A549 (cell line): ENCODE measurements around the gene ARPC1B. TPM values are rescaled to one million over a fixed set of nuclear protein-coding genes. Genes with fewer than 3 reads are reported as not detected.
"Not testable (repeated sequence)": the region's sequence is repeated elsewhere in the genome, so short reads cannot be mapped to it uniquely, and the experiment has no call there.

Experiments used
- ATAC-seq, 2 experiments: fragments of 200-7000 bp in 1 of 2; fragments of >200 bp in 1 of 2; cut with Nextera tagmentation in 1 of 2; cut with Tn5 transposase in 1 of 2; 3 replicates each; pipeline versions ENCODE4 v1.8.0 to v1.9.1; 2018 to 2020; ENCODE audit warnings: mild to moderate bottlenecking in 1 of 2, moderate library complexity in 1 of 2
- CTCF ChIA-PET: fragments of 300-600 bp; sonication (Branson Sonifier 250); formaldehyde crosslinking; extraction: SDS; loops from one replicate; lab custom pipeline; 2021; ENCODE audit warnings: antibody characterized with exemption, inconsistent platforms; lab: Yijun Ruan, JAX
- POLR2A ChIA-PET: fragments of 350-600 bp; formaldehyde crosslinking; extraction: SDS; loops from one replicate; lab custom pipeline; 2021; ENCODE audit warnings: antibody characterized with exemption, inconsistent platforms; lab: Yijun Ruan, JAX
- DNase-seq, 2 experiments: peaks; one replicate each; pipeline versions ENCODE4 v3.0.0 to v3.0.0-alpha.2; 2011 to 2016; ENCODE audit warnings: low read depth in 1 of 2, low spot score in 1 of 2
- FAIRE-seq: peaks from 2 replicates; lab custom pipeline; 2011; peaks lifted over from hg19 to GRCh38; lab: Jason Lieb, UNC
- H3K27ac ChIP-seq, 2 experiments: fragments of >200 bp; sonication (Bioruptor Twin); formaldehyde crosslinking; 3 replicates each; pipeline ENCODE4 v1.5.1; 2016 to 2017
- H3K4me1 ChIP-seq: fragments of >200 bp; sonication (Bioruptor Twin); formaldehyde crosslinking; 3 replicates; pipeline ENCODE4 v1.6.1; 2016
- H3K4me2 ChIP-seq: fragments of >200 bp; sonication (Bioruptor Twin); formaldehyde crosslinking; 3 replicates; pipeline ENCODE4 v1.6.1; 2016
- H3K4me3 ChIP-seq: fragments of >200 bp; sonication (Bioruptor Twin); formaldehyde crosslinking; 3 replicates; pipeline ENCODE4 v1.5.1; 2016
- H3K9me3 ChIP-seq: fragments of >200 bp; sonication (Bioruptor Twin); formaldehyde crosslinking; 3 replicates; pipeline ENCODE4 v1.6.1; 2016
- ATOH8 ChIP-seq: fragments of 250-450 bp; sonication (Bioruptor Pico); IDR thresholded peaks from 2 replicates; pipeline ENCODE4 v1.5.0; 2020; ENCODE audit warnings: low read depth, mild to moderate bottlenecking, moderate library complexity
- CBX8 ChIP-seq: fragments of 200-600 bp; sonication (generic); IDR thresholded peaks from 2 replicates; pipeline ENCODE4 v1.6.1; 2016
- CEBPB ChIP-seq, 2 experiments: fragments of >200 bp in 1 of 2; sonication (Bioruptor Twin) in 1 of 2; formaldehyde crosslinking in 1 of 2; IDR thresholded peaks; 2 replicates each; pipeline ENCODE4 v1.6.1; 2012 to 2016
- CHD2 ChIP-seq: fragments of 150-350 bp; IDR thresholded peaks from 2 replicates; pipeline ENCODE4 v1.6.1; 2014; ENCODE audit warnings: low read length; ENCODE audit not compliant: partially characterized antibody
- E2F6 ChIP-seq: IDR thresholded peaks from 2 replicates; pipeline ENCODE4 v1.6.1; 2012; ENCODE audit warnings: low read depth, borderline replicate concordance
- EHF ChIP-seq: fragments of 250-450 bp; sonication (Bioruptor Pico); IDR thresholded peaks from 2 replicates; pipeline ENCODE4 v1.5.0; 2020; ENCODE audit warnings: mild to moderate bottlenecking
- EHMT2 ChIP-seq: fragments of 200-600 bp; sonication (generic); IDR thresholded peaks from 2 replicates; pipeline ENCODE4 v1.6.1; 2016; ENCODE audit warnings: antibody characterized with exemption, low read depth, mild to moderate bottlenecking, moderate library complexity
- EP300 ChIP-seq, 2 experiments: fragments of >200 bp; sonication (Bioruptor Twin); formaldehyde crosslinking; IDR thresholded peaks; 2 replicates in 1 of 2; 3 replicates in 1 of 2; pipeline ENCODE4 v1.6.1; 2016 to 2017
- ESRRA ChIP-seq: fragments of 150-350 bp; IDR thresholded peaks from 2 replicates; pipeline ENCODE4 v1.6.1; 2014; ENCODE audit warnings: mild to moderate bottlenecking, low read length, borderline replicate concordance
- FOSB ChIP-seq: fragments of 250-450 bp; sonication (Bioruptor Pico); IDR thresholded peaks from 2 replicates; pipeline ENCODE4 v1.5.0; 2020; ENCODE audit warnings: mild to moderate bottlenecking, moderate library complexity
- FOXS1 ChIP-seq: fragments of 250-450 bp; sonication (Bioruptor Pico); IDR thresholded peaks from 2 replicates; pipeline ENCODE4 v1.5.0; 2020; ENCODE audit warnings: mild to moderate bottlenecking, moderate library complexity
- GATA3 ChIP-seq: IDR thresholded peaks from 2 replicates; pipeline ENCODE4 v1.6.1; 2012; ENCODE audit warnings: borderline replicate concordance
- HES2 ChIP-seq: fragments of >200 bp; sonication (Bioruptor Twin); formaldehyde crosslinking; IDR thresholded peaks from 2 replicates; pipeline ENCODE4 v1.6.1; 2016
- HEYL ChIP-seq: fragments of 250-450 bp; sonication (Bioruptor Pico); IDR thresholded peaks from 2 replicates; pipeline ENCODE4 v1.8.0; 2021; ENCODE audit warnings: mild to moderate bottlenecking, moderate library complexity
- HMGXB4 ChIP-seq: fragments of 250-450 bp; sonication (Bioruptor Pico); IDR thresholded peaks from 2 replicates; pipeline ENCODE4 v1.5.0; 2021; ENCODE audit warnings: mild to moderate bottlenecking, moderate library complexity, borderline replicate concordance
- JUNB ChIP-seq: fragments of >200 bp; sonication (Bioruptor Twin); formaldehyde crosslinking; IDR thresholded peaks from 2 replicates; pipeline ENCODE4 v1.6.1; 2016
- KDM1A ChIP-seq: fragments of 200-600 bp; sonication (generic); IDR thresholded peaks from 2 replicates; pipeline ENCODE4 v1.6.1; 2016; ENCODE audit warnings: low read depth, mild to moderate bottlenecking
- MAX ChIP-seq: IDR thresholded peaks from 2 replicates; pipeline ENCODE4 v1.6.1; 2012
- MAZ ChIP-seq: fragments of 150-350 bp; IDR thresholded peaks from 2 replicates; pipeline ENCODE4 v1.6.1; 2014; ENCODE audit warnings: antibody characterized with exemption, low read depth, low read length, borderline replicate concordance
- MYC ChIP-seq: IDR thresholded peaks from 2 replicates; pipeline ENCODE4 v1.6.1; 2012; ENCODE audit warnings: mild to moderate bottlenecking, inconsistent platforms, low read length, improper control_type of control experiment, borderline replicate concordance
- NFE2L2 ChIP-seq: fragments of 150-350 bp; conservative IDR thresholded peaks from 2 replicates; pipeline ENCODE4 v1.6.1; 2014; ENCODE audit warnings: low read length
- RARB ChIP-seq: fragments of 250-450 bp; sonication (Bioruptor Pico); IDR thresholded peaks from 2 replicates; pipeline ENCODE4 v1.8.0; 2021; ENCODE audit warnings: mild to moderate bottlenecking, moderate library complexity
- REST ChIP-seq: fragments of 200-600 bp; sonication (generic); IDR thresholded peaks from 2 replicates; pipeline ENCODE4 v1.6.1; 2016; ENCODE audit warnings: antibody characterized with exemption, mild to moderate bottlenecking, moderate library complexity
- RNF2 ChIP-seq: fragments of 200-600 bp; sonication (generic); IDR thresholded peaks from 2 replicates; pipeline ENCODE4 v1.6.1; 2016; ENCODE audit warnings: low read depth, mild to moderate bottlenecking, antibody characterized with exemption, moderate library complexity, borderline replicate concordance
- TFCP2L1 ChIP-seq: fragments of 250-450 bp; sonication (Bioruptor Pico); IDR thresholded peaks from 2 replicates; pipeline ENCODE4 v1.5.0; 2021; ENCODE audit warnings: mild to moderate bottlenecking
- TP53 ChIP-seq: fragments of 250-450 bp; sonication (Bioruptor Pico); IDR thresholded peaks from 2 replicates; pipeline ENCODE4 v1.5.0; 2021; ENCODE audit warnings: mild to moderate bottlenecking, moderate library complexity
- ZFP36 ChIP-seq: fragments of 450-650 bp; IDR thresholded peaks from 2 replicates; pipeline ENCODE4 v1.6.1; 2014; ENCODE audit warnings: borderline replicate concordance; ENCODE audit not compliant: partially characterized antibody
- ZSCAN20 ChIP-seq: fragments of 250-450 bp; sonication (Bioruptor Pico); IDR thresholded peaks from 2 replicates; pipeline ENCODE4 v1.8.0; 2022; ENCODE audit warnings: mild to moderate bottlenecking, moderate library complexity
- WGBS: methylation state at CpG from one replicate; pipeline ENCODE4 v1.1.6; 2017; ENCODE audit errors: missing lambda C conversion rate; 5-methylcytosine and 5-hydroxymethylcytosine counted together
- polyA plus RNA-seq, 4 experiments: library from polyadenylated mRNA; depleted of rRNA in 3 of 4; stranded (reverse); fragments of >200 nt; fragmentation: RNase III in 1 of 4; extraction: RNeasy Plus Mini Kit Qiagen cat#74134 plus additional on column Dnase treatment in 1 of 4; gene quantifications; 2 replicates in 3 of 4; 3 replicates in 1 of 4; pipeline ENCODE4 v1.2.3, GENCODE V29; 2011 to 2017

ARPC1B gene
- polyA plus RNA-seq, 2 of the 4 experiments (the other 2 are of a cell fraction): 197 to 294 TPM

GRCh38 chr7:99344061-99344647 lies 30.4 kb upstream of the ARPC1B start:
- ChIA-PET CTCF (interaction anchor here (1.8 kb wide), 1 partner anchor 31 kb away, joined by 7 read pairs; no protein-coding TSS in a partner anchor), POLR2A (no interaction called here)
- TF ChIP-seq RNF2 (no peak), FOXS1 (no peak), E2F6 (no peak), MYC (no peak), JUNB (no peak), ATOH8 (CRISPR knock-in tag) (no peak), HEYL (CRISPR knock-in tag) (no peak), ZSCAN20 (CRISPR knock-in tag) (no peak), GATA3 (no peak), RARB (CRISPR knock-in tag) (no peak), EHMT2 (no peak), TFCP2L1 (CRISPR knock-in tag) (no peak), CEBPB (IDR thresholded peaks at IDR 0.05) (no peak), HES2 (no peak)
- H3K27ac ChIP-seq: no peak overlapping the region
- DNase-seq: no peak
- no peak overlapping the region for H3K4me2 ChIP-seq
- no peaks in the 10 kb centered on the region for H3K4me1 ChIP-seq
- no peaks in the 10 kb centered on the region for H3K9me3 ChIP-seq
- no peak for ATAC-seq
- FAIRE-seq: no peak
- H3K4me3 ChIP-seq: no peak overlapping the region
- 97% methylated on average over 13 of the region's 13 CpGs for WGBS

GRCh38 chr7:99350641-99351040 lies 23.9 kb upstream of the ARPC1B start:
- FAIRE-seq, H3K4me2 ChIP-seq, H3K9me3 ChIP-seq, POLR2A ChIA-PET, H3K27ac ChIP-seq, H3K4me1 ChIP-seq, ATAC-seq, H3K4me3 ChIP-seq, DNase-seq: not testable (repeated sequence)
- WGBS: 96% methylated on average over 3 of the region's 3 CpGs
- CTCF ChIA-PET: interaction anchor here (0.7 to 1.5 kb wide), 3 partner anchors 15 to 37 kb away, joined by 4 read pairs; no protein-coding TSS in a partner anchor

GRCh38 chr7:99352247-99352646 lies 22.3 kb upstream of the ARPC1B start:
- H3K4me2 ChIP-seq: no peak overlapping the region
- no peak overlapping the region for H3K4me3 ChIP-seq
- no peak for ATAC-seq
- H3K9me3 ChIP-seq: no peaks in the 10 kb centered on the region
- no peaks in the 10 kb centered on the region for H3K4me1 ChIP-seq
- CTCF ChIA-PET: interaction anchor here (0.6 to 1.0 kb wide), 2 partner anchors 185 to 312 kb away, joined by 3 read pairs; no protein-coding TSS in a partner anchor
- 89% methylated on average over 5 of the region's 5 CpGs for WGBS
- DNase-seq: no peak
- POLR2A ChIA-PET: no interaction called here
- FAIRE-seq: no peak
- H3K27ac ChIP-seq: no peak overlapping the region
- TF ChIP-seq ESRRA (no peak), FOXS1 (no peak), JUNB (no peak), FOSB (CRISPR knock-in tag) (no peak), MYC (no peak), NFE2L2 (no peak), KDM1A (no peak), REST (no peak), HMGXB4 (CRISPR knock-in tag) (no peak), TP53 (no peak), MAX (no peak), EP300 (IDR thresholded peaks at IDR 0.05) (no peak), CHD2 (no peak), EHF (no peak), CBX8 (no peak), MAZ (no peak), ZFP36 (no peak)
